IMR-90 (cell line): Measurements from ENCODE around the gene CREG2. TPM values are rescaled to one million over a fixed set of nuclear protein-coding genes. Genes with fewer than 3 reads are reported as not detected.

Source experiments
- ATAC-seq: fragments of 200-7000 bp; cut with Tn5 transposase; 2 replicates; pipeline ENCODE4 v1.9.1; 2020; ENCODE audit warnings: low read depth, mild to moderate bottlenecking, moderate library complexity
- BruUV-seq: library from RNA; stranded (reverse); fragments of 400-500 nt; replicated peaks from 2 replicates; lab custom pipeline; 2021; lab: Mats Ljungman, UMichigan
- CTCF ChIA-PET: fragments of 300-600 bp; formaldehyde crosslinking; extraction: SDS; loops from one replicate; lab custom pipeline; 2021; ENCODE audit warnings: antibody characterized with exemption; lab: Yijun Ruan, JAX
- POLR2A ChIA-PET: fragments of 300-600 bp; sonication (Branson Sonifier 250); formaldehyde crosslinking; loops from one replicate; lab custom pipeline; 2022; ENCODE audit warnings: antibody characterized with exemption; ENCODE audit not compliant: unreplicated experiment; lab: Charles Lee
- DNase-seq: peaks from one replicate; pipeline ENCODE4 v3.0.0; 2013
- H2AFZ ChIP-seq: replicated peaks from 2 replicates; pipeline ENCODE3; 2013; ENCODE audit warnings: low read length, mild to moderate bottlenecking; ENCODE audit not compliant: poor library complexity
- H2AK5ac ChIP-seq: 2 replicates; pipeline ENCODE4 v1.6.1; 2013; ENCODE audit warnings: low read depth, low read length, inconsistent platforms
- H2AK9ac ChIP-seq: replicated peaks from 2 replicates; pipeline ENCODE3; 2013; ENCODE audit warnings: mild to moderate bottlenecking, low read depth, low read length, moderate library complexity; ENCODE audit not compliant: poor library complexity
- H2BK120ac ChIP-seq: 2 replicates; pipeline ENCODE4 v1.6.1; 2013; ENCODE audit warnings: low read depth, low read length, inconsistent platforms
- H2BK15ac ChIP-seq: 3 replicates; pipeline ENCODE4 v1.6.1; 2013; ENCODE audit warnings: low read depth, low read length, inconsistent platforms
- H2BK20ac ChIP-seq: 2 replicates; pipeline ENCODE4 v1.6.1; 2013; ENCODE audit warnings: low read depth, mild to moderate bottlenecking, inconsistent platforms, low read length, moderate library complexity
- H2BK5ac ChIP-seq: 2 replicates; pipeline ENCODE4 v1.6.1; 2013; ENCODE audit warnings: mild to moderate bottlenecking, low read depth, low read length, inconsistent platforms; ENCODE audit not compliant: poor library complexity, severe bottlenecking
- H3K14ac ChIP-seq: replicated peaks from 2 replicates; pipeline ENCODE4 v1.6.1; 2013; ENCODE audit warnings: low read depth, low read length, inconsistent platforms
- H3K18ac ChIP-seq: 2 replicates; pipeline ENCODE4 v1.6.1; 2013; ENCODE audit warnings: low read depth, low read length, control low read depth
- H3K23ac ChIP-seq: 2 replicates; pipeline ENCODE4 v1.6.1; 2013; ENCODE audit warnings: low read depth, low read length, inconsistent platforms
- H3K27ac ChIP-seq: 2 replicates; pipeline ENCODE4 v1.5.1; 2013; ENCODE audit warnings: mild to moderate bottlenecking, control low read depth, low read length; ENCODE audit not compliant: insufficient read depth
- H3K27me3 ChIP-seq: 2 replicates; pipeline ENCODE4 v1.6.1; 2013; ENCODE audit warnings: low read length; ENCODE audit not compliant: control insufficient read depth, insufficient read depth
- H3K36me3 ChIP-seq: 2 replicates; pipeline ENCODE4 v1.6.1; 2013; ENCODE audit warnings: low read length, mixed read lengths; ENCODE audit not compliant: control insufficient read depth, insufficient read depth
- H3K4ac ChIP-seq: 2 replicates; pipeline ENCODE4 v1.6.1; 2013; ENCODE audit warnings: low read depth, low read length, inconsistent platforms
- H3K4me1 ChIP-seq: 2 replicates; pipeline ENCODE4 v1.6.1; 2013; ENCODE audit warnings: low read length, mixed read lengths; ENCODE audit not compliant: control insufficient read depth, insufficient read depth
- H3K4me2 ChIP-seq: 2 replicates; pipeline ENCODE4 v1.6.1; 2013; ENCODE audit warnings: low read depth, mild to moderate bottlenecking, control low read depth, low read length, moderate library complexity
- H3K4me3 ChIP-seq: 2 replicates; pipeline ENCODE4 v1.5.1; 2013; ENCODE audit warnings: low read depth, mild to moderate bottlenecking, control low read depth, low read length, moderate library complexity; ENCODE audit not compliant: insufficient read depth
- H3K56ac ChIP-seq: 2 replicates; pipeline ENCODE4 v1.6.1; 2013; ENCODE audit warnings: low read length, inconsistent platforms; ENCODE audit not compliant: insufficient read depth; ENCODE audit errors: extremely low read depth
- H3K79me1 ChIP-seq, 2 experiments: 2 replicates each; pipeline ENCODE4 v1.6.1; 2013; ENCODE audit warnings: low read length in 2 of 2, inconsistent platforms in 1 of 2, low read depth in 1 of 2
- H3K9ac ChIP-seq: 2 replicates; pipeline ENCODE4 v1.6.1; 2013; ENCODE audit warnings: low read depth, low read length, control low read depth
- H3K9me1 ChIP-seq: 2 replicates; pipeline ENCODE4 v1.6.1; 2013; ENCODE audit warnings: low read length, inconsistent platforms; ENCODE audit not compliant: insufficient read depth
- H3K9me3 ChIP-seq: 2 replicates; pipeline ENCODE4 v1.6.1; 2013; ENCODE audit warnings: low read length; ENCODE audit not compliant: control insufficient read depth, insufficient read depth
- H4K20me1 ChIP-seq: 2 replicates; pipeline ENCODE4 v1.6.1; 2013; ENCODE audit warnings: low read length, inconsistent platforms; ENCODE audit not compliant: insufficient read depth
- H4K5ac ChIP-seq: 2 replicates; pipeline ENCODE4 v1.6.1; 2013; ENCODE audit warnings: mild to moderate bottlenecking, low read depth, low read length, control low read depth
- H4K8ac ChIP-seq, 2 experiments: 2 replicates each; pipeline ENCODE4 v1.6.1; 2013; ENCODE audit warnings: low read depth in 2 of 2, low read length in 2 of 2, control low read depth in 1 of 2, inconsistent platforms in 1 of 2
- H4K91ac ChIP-seq: 2 replicates; pipeline ENCODE4 v1.6.1; 2013; ENCODE audit warnings: low read depth, low read length, inconsistent platforms; ENCODE audit not compliant: insufficient read depth
- BHLHE40 ChIP-seq: fragments of 150-350 bp; IDR thresholded peaks from 2 replicates; pipeline ENCODE4 v1.6.1; 2016; ENCODE audit warnings: mild to moderate bottlenecking, low read depth, low read length
- CHD1 ChIP-seq: IDR thresholded peaks from 2 replicates; pipeline ENCODE4 v1.6.1; 2012; ENCODE audit warnings: low read depth, low read length, improper control_type of control experiment
- FOS ChIP-seq: fragments of 150-350 bp; IDR thresholded peaks from 2 replicates; pipeline ENCODE4 v1.6.1; 2016; ENCODE audit warnings: low read depth, low read length
- MAFK ChIP-seq: IDR thresholded peaks from 2 replicates; pipeline ENCODE4 v1.6.1; 2012; ENCODE audit warnings: low read depth, low read length, improper control_type of control experiment
- MAZ ChIP-seq: IDR thresholded peaks from 2 replicates; pipeline ENCODE4 v1.6.1; 2012; ENCODE audit warnings: low read depth, mild to moderate bottlenecking, low read length, improper control_type of control experiment, moderate library complexity, borderline replicate concordance
- MXI1 ChIP-seq: IDR thresholded peaks from 2 replicates; pipeline ENCODE4 v1.6.1; 2012; ENCODE audit warnings: low read depth, mild to moderate bottlenecking, low read length, moderate library complexity, borderline replicate concordance
- NFE2L2 ChIP-seq: fragments of 150-350 bp; IDR thresholded peaks from 2 replicates; pipeline ENCODE4 v1.6.1; 2016; ENCODE audit warnings: low read depth, mild to moderate bottlenecking, low read length
- POLR2A ChIP-seq: IDR thresholded peaks from 2 replicates; pipeline ENCODE4 v1.6.1; 2012; ENCODE audit warnings: mild to moderate bottlenecking, low read depth, low read length
- RAD21 ChIP-seq: IDR thresholded peaks from 2 replicates; pipeline ENCODE4 v1.6.1; 2012; ENCODE audit warnings: low read length, improper control_type of control experiment
- RFX5 ChIP-seq: IDR thresholded peaks from 2 replicates; pipeline ENCODE4 v1.8.0; 2012; ENCODE audit warnings: low read depth, mild to moderate bottlenecking, low read length, moderate library complexity
- SMC3 ChIP-seq: fragments of 150-350 bp; IDR thresholded peaks from 2 replicates; pipeline ENCODE4 v1.6.1; 2016; ENCODE audit warnings: low read depth, mild to moderate bottlenecking, antibody characterized with exemption, low read length, moderate library complexity
- WGBS, 2 experiments: methylation state at CpG; one replicate each; pipeline versions ENCODE4 v1.1.5 to v1.1.7; 2013; ENCODE audit warnings: missing lambda C conversion rate in 2 of 2; ENCODE audit not compliant: insufficient read length in 1 of 2; ENCODE audit errors: extremely low coverage in 2 of 2; 5-methylcytosine and 5-hydroxymethylcytosine counted together
- dilution Hi-C: fragments of 300-500 bp; cut with HindIII; formaldehyde crosslinking; loops from one replicate; pipeline ENCODE4 v1.14.3; 2018; ENCODE audit warnings: low sequenced_read_pairs; ENCODE audit not compliant: unreplicated experiment
- in situ Hi-C: fragments of 300-500 bp; cut with MboI; formaldehyde crosslinking; loops from 3 replicates; pipeline ENCODE4 v1.14.3; 2019; ENCODE audit warnings: low sequenced_read_pairs, inconsistent platforms, mixed read lengths
- intact Hi-C: fragments of 100-400 bp; cut with micrococcal nuclease; formaldehyde crosslinking; loops from 2 replicates; pipeline ENCODE4 v1.10.0; 2022
- polyA plus RNA-seq, 3 experiments: library from polyadenylated mRNA; depleted of rRNA; stranded (reverse); fragments of >200 nt; gene quantifications; 2 replicates each; pipeline ENCODE4 v1.2.3, GENCODE V29; 2012; ENCODE audit warnings: low replicate concordance in 1 of 3
- total RNA-seq: library from RNA; depleted of rRNA; stranded (reverse); fragments of >200 nt; gene quantifications from 2 replicates; pipeline ENCODE4 v1.2.3, GENCODE V29; 2012
- TF ChIP-seq, protein P1 (sequence below): conservative IDR thresholded peaks from 2 replicates; pipeline ENCODE4 v1.5.1; 2012; ENCODE audit warnings: mild to moderate bottlenecking, low read depth, low read length, improper control_type of control experiment

CREG2 gene
- total and polyA plus RNA-seq, 2 of the 4 experiments (the other 2 are of a cell fraction): 0.17 TPM; not detected in 1

DNA sequence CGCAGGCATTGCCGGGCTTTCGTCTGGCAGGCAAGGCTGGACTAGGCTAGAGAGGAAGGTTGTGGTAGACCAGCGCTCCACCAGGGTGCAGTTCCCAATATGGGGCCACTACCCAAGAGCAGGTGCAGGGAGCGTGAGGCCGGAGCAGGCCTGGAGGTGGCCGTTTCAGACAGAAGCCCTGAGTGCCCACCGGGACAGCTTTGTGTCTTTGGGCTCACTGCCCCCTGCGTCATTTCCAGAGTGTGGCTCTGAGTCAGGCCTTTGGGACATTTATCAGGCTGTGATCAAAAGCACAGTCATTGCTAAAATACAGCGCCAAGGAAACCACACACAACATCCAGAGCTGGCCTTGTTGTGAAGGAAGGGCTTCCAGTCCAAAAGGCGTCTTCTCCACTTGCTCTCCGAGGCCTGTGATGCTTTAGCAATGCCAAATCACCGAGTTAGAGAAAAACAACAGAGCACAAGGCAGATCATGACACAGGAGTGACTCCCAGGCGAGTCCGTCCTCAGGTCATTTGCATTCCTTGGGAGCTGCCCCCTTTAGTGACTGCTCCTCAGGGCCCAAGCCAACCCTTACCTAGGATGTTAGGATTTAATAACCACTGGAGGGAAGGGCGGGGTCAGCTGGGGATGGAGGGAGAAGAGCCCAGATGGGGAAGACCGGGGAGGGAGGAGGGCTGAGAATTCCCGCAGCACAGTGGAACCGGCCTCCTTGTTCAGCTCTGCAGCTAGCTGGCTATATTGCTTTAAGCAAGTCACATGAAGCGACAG, 45.3 kb upstream of the CREG2 start:
- DNase-seq (peak; percentile 19), ATAC-seq (no peak)
- H4K20me1 ChIP-seq: no peaks in the 10 kb centered on the region
- no peak overlapping the region for H3K4me3 ChIP-seq
- dilution Hi-C loops: no loop called here
- peak overlapping the region in 1 of 2 experiments; percentile 46; a peak in 1 of 4 replicates for H4K8ac ChIP-seq
- peaks cover 16% of the 10 kb centered on the region for H3K9me1 ChIP-seq
- H3K27ac ChIP-seq: no peak overlapping the region
- 90% methylated on average over 13 of the region's 20 CpGs; no CpG with 5 or more reads in 1 of the 2 experiments for WGBS, 2 experiments
- BruUV-seq: no TSS peak
- no peak overlapping the region for H3K18ac ChIP-seq
- H3K36me3 ChIP-seq: no peaks in the 10 kb centered on the region
- H2AK5ac ChIP-seq: peak overlapping the region; percentile 18; the same call in 1 of the 2 replicates
- H3K4me1 ChIP-seq: peaks cover 2% of the 10 kb centered on the region; the same call in 1 of the 2 replicates
- H3K79me1 ChIP-seq: peaks cover 16 to 47% of the 10 kb centered on the region in 2 experiments
- H2AK9ac ChIP-seq: no peak overlapping the region
- no peak overlapping the region for H3K14ac ChIP-seq
- intact Hi-C loops: no loop called here
- H3K23ac ChIP-seq: no peak overlapping the region; the same call in 1 of the 2 replicates
- H4K91ac ChIP-seq: no peak overlapping the region; the same call in 1 of the 2 replicates
- peak overlapping the region; percentile 12 for H2AFZ ChIP-seq
- H3K9ac ChIP-seq: no peak overlapping the region
- no peak overlapping the region for H2BK15ac ChIP-seq
- H3K4ac ChIP-seq: no peak overlapping the region
- no peak overlapping the region for H3K56ac ChIP-seq
- POLR2A ChIA-PET: no interaction called here
- no peaks in the 10 kb centered on the region for H3K27me3 ChIP-seq
- H3K9me3 ChIP-seq: no peaks in the 10 kb centered on the region
- no peak overlapping the region for H3K4me2 ChIP-seq
- no peak for TF ChIP-seq MXI1
- TF ChIP-seq RFX5: no peak
- no peak for TF ChIP-seq SMC3
- no peak for TF ChIP-seq POLR2A
- TF ChIP-seq, protein P1, sequence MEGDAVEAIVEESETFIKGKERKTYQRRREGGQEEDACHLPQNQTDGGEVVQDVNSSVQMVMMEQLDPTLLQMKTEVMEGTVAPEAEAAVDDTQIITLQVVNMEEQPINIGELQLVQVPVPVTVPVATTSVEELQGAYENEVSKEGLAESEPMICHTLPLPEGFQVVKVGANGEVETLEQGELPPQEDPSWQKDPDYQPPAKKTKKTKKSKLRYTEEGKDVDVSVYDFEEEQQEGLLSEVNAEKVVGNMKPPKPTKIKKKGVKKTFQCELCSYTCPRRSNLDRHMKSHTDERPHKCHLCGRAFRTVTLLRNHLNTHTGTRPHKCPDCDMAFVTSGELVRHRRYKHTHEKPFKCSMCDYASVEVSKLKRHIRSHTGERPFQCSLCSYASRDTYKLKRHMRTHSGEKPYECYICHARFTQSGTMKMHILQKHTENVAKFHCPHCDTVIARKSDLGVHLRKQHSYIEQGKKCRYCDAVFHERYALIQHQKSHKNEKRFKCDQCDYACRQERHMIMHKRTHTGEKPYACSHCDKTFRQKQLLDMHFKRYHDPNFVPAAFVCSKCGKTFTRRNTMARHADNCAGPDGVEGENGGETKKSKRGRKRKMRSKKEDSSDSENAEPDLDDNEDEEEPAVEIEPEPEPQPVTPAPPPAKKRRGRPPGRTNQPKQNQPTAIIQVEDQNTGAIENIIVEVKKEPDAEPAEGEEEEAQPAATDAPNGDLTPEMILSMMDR: no peak
- TF ChIP-seq FOS: no peak
- no peak for TF ChIP-seq BHLHE40
- TF ChIP-seq RAD21: no peak
- TF ChIP-seq CHD1: no peak
- TF ChIP-seq MAZ: no peak
- no peak for TF ChIP-seq MAFK
- no peak for TF ChIP-seq NFE2L2
- no peak overlapping the region for H2BK20ac ChIP-seq
- in situ Hi-C loops: no loop called here
- CTCF ChIA-PET: interaction anchor here (0.7 kb wide), 1 partner anchor 124 kb away, joined by 3 read pairs; the partner anchor contains the start of gene RNF149
- H2BK120ac ChIP-seq: no peak overlapping the region
- H2BK5ac ChIP-seq: no peak overlapping the region
- no peak overlapping the region for H4K5ac ChIP-seq
